H1 (cell line): ENCODE results near the gene OR2V1. TPM values are rescaled to one million over a fixed set of nuclear protein-coding genes. Genes with fewer than 3 reads are reported as not detected.
"Not testable (repeated sequence)": the region's sequence is repeated elsewhere in the genome, so short reads cannot be mapped to it uniquely, and the experiment has no call there.

Experiments
- CTCF ChIA-PET: fragments of 300-600 bp; sonication (Branson Sonifier 250); formaldehyde crosslinking; loops from one replicate; lab custom pipeline; 2021; ENCODE audit not compliant: partially characterized antibody; lab: Charles Lee
- POLR2A ChIA-PET: fragments of 300-600 bp; sonication (Branson Sonifier 250); formaldehyde crosslinking; loops from one replicate; lab custom pipeline; 2021; ENCODE audit warnings: inconsistent platforms; ENCODE audit not compliant: partially characterized antibody; lab: Charles Lee
- DNase-seq, 2 experiments: peaks; one replicate each; pipeline versions ENCODE4 v3.0.0 to v3.0.0-alpha.2; 2010 to 2022; ENCODE audit warnings: low spot score in 2 of 2, low read depth in 1 of 2, mixed read lengths in 1 of 2
- FAIRE-seq: peaks from 2 replicates; lab custom pipeline; 2011; peaks lifted over from hg19 to GRCh38; lab: Jason Lieb, UNC
- H2AFZ ChIP-seq: 2 replicates; pipeline ENCODE4 v1.8.1; 2012; ENCODE audit warnings: low read length, inconsistent platforms
- H2AK5ac ChIP-seq: 2 replicates; pipeline ENCODE4 v1.6.1; 2013; ENCODE audit warnings: low read depth, low read length
- H2BK120ac ChIP-seq: replicated peaks from 2 replicates; pipeline ENCODE3; 2013; ENCODE audit warnings: low read depth, low read length, inconsistent platforms
- H2BK12ac ChIP-seq: 2 replicates; pipeline ENCODE4 v1.6.1; 2013; ENCODE audit warnings: low read depth, low read length
- H2BK15ac ChIP-seq: 2 replicates; pipeline ENCODE4 v1.6.1; 2013; ENCODE audit warnings: low read length
- H2BK20ac ChIP-seq: 2 replicates; pipeline ENCODE4 v1.6.1; 2013; ENCODE audit warnings: low read length
- H2BK5ac ChIP-seq: 2 replicates; pipeline ENCODE4 v1.6.1; 2013; ENCODE audit warnings: low read depth, low read length
- H3K14ac ChIP-seq: 2 replicates; pipeline ENCODE4 v1.6.1; 2013; ENCODE audit warnings: inconsistent platforms; ENCODE audit not compliant: insufficient read length
- H3K18ac ChIP-seq: 2 replicates; pipeline ENCODE4 v1.6.1; 2013; ENCODE audit warnings: low read length; ENCODE audit errors: extremely low read depth
- H3K23ac ChIP-seq: 2 replicates; pipeline ENCODE4 v1.6.1; 2013; ENCODE audit warnings: inconsistent platforms; ENCODE audit not compliant: insufficient read length
- H3K23me2 ChIP-seq: 2 replicates; pipeline ENCODE4 v1.6.1; 2013; ENCODE audit warnings: low read depth, low read length
- H3K27ac ChIP-seq: 2 replicates; pipeline ENCODE4 v1.6.1; 2011; ENCODE audit warnings: low read depth, low read length, inconsistent platforms
- H3K27me3 ChIP-seq, 4 experiments: replicated peaks in 1 of 4; 1 replicate in 1 of 4; 2 replicates in 3 of 4; pipeline versions ENCODE4 v1.6.1 to v1.8.1; 2011 to 2013; ENCODE audit warnings: low read length in 3 of 4, mild to moderate bottlenecking in 3 of 4, inconsistent platforms in 2 of 4, mixed read lengths in 2 of 4, moderate library complexity in 1 of 4; ENCODE audit not compliant: control insufficient read depth in 3 of 4, insufficient read depth in 3 of 4; ENCODE audit errors: extremely low read depth in 1 of 4
- H3K36me3 ChIP-seq, 4 experiments: 2 replicates each; pipeline versions ENCODE4 v1.6.1 to v1.8.1; 2011 to 2013; ENCODE audit warnings: mild to moderate bottlenecking in 4 of 4, low read length in 3 of 4, moderate library complexity in 2 of 4, control low read depth in 1 of 4, inconsistent platforms in 1 of 4; ENCODE audit not compliant: insufficient read depth in 4 of 4, control insufficient read depth in 2 of 4
- H3K4ac ChIP-seq: replicated peaks from 2 replicates; pipeline ENCODE3; 2013; ENCODE audit warnings: low read length, low read depth, mixed read lengths, inconsistent platforms; ENCODE audit not compliant: insufficient read length
- H3K4me1 ChIP-seq, 4 experiments: replicated peaks in 1 of 4; 1 replicate in 1 of 4; 2 replicates in 3 of 4; pipeline versions ENCODE4 v1.6.1 to v1.8.1; 2011 to 2013; ENCODE audit warnings: low read length in 3 of 4, inconsistent platforms in 2 of 4, mixed read lengths in 1 of 4; ENCODE audit not compliant: insufficient read depth in 4 of 4, control insufficient read depth in 3 of 4
- H3K4me2 ChIP-seq, 2 experiments: 2 replicates each; pipeline versions ENCODE4 v1.6.1 to v1.8.1; 2011 to 2013; ENCODE audit warnings: low read depth in 2 of 2, low read length in 2 of 2, control low read depth in 1 of 2, inconsistent platforms in 1 of 2, mild to moderate bottlenecking in 1 of 2; ENCODE audit not compliant: insufficient read depth in 1 of 2
- H3K4me3 ChIP-seq, 4 experiments: fragments of 200-600, 300-600 bp in 1 of 4; sonication (generic), shearing (Covaris generic), sonication (Bioruptor Twin) in 1 of 4; 2 replicates each; pipeline versions ENCODE4 v1.5.1 to v1.8.1; 2011 to 2016; ENCODE audit warnings: low read length in 4 of 4, low read depth in 3 of 4, control low read depth in 2 of 4, inconsistent platforms in 2 of 4, mild to moderate bottlenecking in 2 of 4, mixed read lengths in 1 of 4, moderate library complexity in 1 of 4; ENCODE audit not compliant: insufficient read depth in 2 of 4; ENCODE audit errors: extremely low read depth in 1 of 4
- H3K56ac ChIP-seq: replicated peaks from 2 replicates; pipeline ENCODE3; 2013; ENCODE audit warnings: low read depth, mild to moderate bottlenecking, mixed read lengths, low read length, inconsistent platforms; ENCODE audit not compliant: insufficient read length
- H3K79me1 ChIP-seq: 2 replicates; pipeline ENCODE4 v1.6.1; 2013; ENCODE audit warnings: low read depth, low read length, control low read depth
- H3K79me2 ChIP-seq, 2 experiments: 2 replicates each; pipeline versions ENCODE4 v1.6.1 to v1.8.1; 2012 to 2013; ENCODE audit warnings: low read length in 2 of 2, mild to moderate bottlenecking in 2 of 2, inconsistent platforms in 1 of 2; ENCODE audit not compliant: insufficient read depth in 2 of 2, control insufficient read depth in 1 of 2
- H3K9ac ChIP-seq, 4 experiments: replicated peaks in 1 of 4; 1 replicate in 1 of 4; 2 replicates in 3 of 4; pipeline versions ENCODE4 v1.6.1 to v1.8.1; 2011 to 2013; ENCODE audit warnings: low read depth in 3 of 4, low read length in 3 of 4, control low read depth in 2 of 4, mild to moderate bottlenecking in 2 of 4, moderate library complexity in 2 of 4, inconsistent platforms in 1 of 4; ENCODE audit errors: extremely low read depth in 1 of 4
- H3K9me3 ChIP-seq, 2 experiments: 2 replicates each; pipeline versions ENCODE4 v1.6.1 to v1.8.1; 2012 to 2013; ENCODE audit warnings: mild to moderate bottlenecking in 2 of 2, moderate library complexity in 2 of 2, control low read depth in 1 of 2, inconsistent platforms in 1 of 2, low read depth in 1 of 2, low read length in 1 of 2, mixed read lengths in 1 of 2; ENCODE audit not compliant: insufficient read depth in 2 of 2
- H4K20me1 ChIP-seq, 2 experiments: replicated peaks in 1 of 2; 2 replicates each; pipeline versions ENCODE3 to v1.8.1; 2011 to 2013; ENCODE audit warnings: inconsistent platforms in 2 of 2, low read length in 2 of 2, mild to moderate bottlenecking in 1 of 2; ENCODE audit not compliant: insufficient read depth in 2 of 2, control insufficient read depth in 1 of 2
- H4K5ac ChIP-seq: 2 replicates; pipeline ENCODE4 v1.6.1; 2013; ENCODE audit warnings: low read length, low read depth, mixed read lengths, inconsistent platforms; ENCODE audit not compliant: insufficient read length
- H4K8ac ChIP-seq: 2 replicates; pipeline ENCODE4 v1.8.0; 2013; ENCODE audit warnings: mild to moderate bottlenecking, moderate library complexity, low read length, inconsistent platforms; ENCODE audit not compliant: insufficient read depth; ENCODE audit errors: extremely low read depth
- H4K91ac ChIP-seq: replicated peaks from 2 replicates; pipeline ENCODE3; 2013; ENCODE audit warnings: low read length, mixed read lengths, inconsistent platforms; ENCODE audit not compliant: insufficient read length
- WGBS, 2 experiments: shearing (Covaris generic) in 1 of 2; methylation state at CpG; one replicate each; pipeline versions ENCODE4 v1.1.6 to v1.1.7; 2013 to 2015; ENCODE audit warnings: low lambda C conversion rate in 2 of 2, mixed read lengths in 2 of 2, inconsistent platforms in 1 of 2, low coverage in 1 of 2, missing lambda C conversion rate in 1 of 2; ENCODE audit not compliant: insufficient replicate concordance in 2 of 2, insufficient coverage in 1 of 2, insufficient read length in 1 of 2; ENCODE audit errors: extremely low coverage in 1 of 2, missing lambda C conversion rate in 1 of 2; 5-methylcytosine and 5-hydroxymethylcytosine counted together
- polyA plus RNA-seq, 7 experiments: library from polyadenylated mRNA; depleted of rRNA in 3 of 7; stranded (reverse) in 5 of 7; unstranded in 2 of 7; fragments of >200 nt in 5 of 7; fragments of 200-250 nt in 2 of 7; gene quantifications; 1 replicate in 5 of 7; 2 replicates in 1 of 7; 4 replicates in 1 of 7; pipeline versions ENCODE4 v1.2.1 to v1.2.3, GENCODE V29; 2011 to 2013; ENCODE audit warnings: missing spikeins in 2 of 7, mixed read lengths in 2 of 7
- total RNA-seq: library from RNA; stranded (reverse); fragmentation: NEBNext Ultra II Directional; extraction: Animal tissue kit (Norgen Biotek cat#: 25700); gene quantifications from 2 replicates; pipeline ENCODE4 v1.2.1, GENCODE V29; 2021

OR2V1 gene
- total and polyA plus RNA-seq, 2 of the 8 experiments (the other 6 are each of a cell fraction or from before 2014, with no cell fraction given) = not detected

GRCh38 chr5:181101030-181101641 lies 29.8 kb downstream of the OR2V1 start:
- H2BK120ac ChIP-seq, H2BK15ac ChIP-seq, H2BK20ac ChIP-seq, H4K20me1 ChIP-seq, H3K27ac ChIP-seq, H3K36me3 ChIP-seq, H3K79me1 ChIP-seq, POLR2A ChIA-PET, H2BK12ac ChIP-seq, H3K23me2 ChIP-seq, H4K91ac ChIP-seq, H3K79me2 ChIP-seq, H3K4me1 ChIP-seq, H3K4me2 ChIP-seq, CTCF ChIA-PET, H3K9ac ChIP-seq, H2AFZ ChIP-seq, H4K5ac ChIP-seq, H3K14ac ChIP-seq, H3K56ac ChIP-seq, H3K23ac ChIP-seq, H3K4ac ChIP-seq, H4K8ac ChIP-seq, H3K18ac ChIP-seq, H2BK5ac ChIP-seq, FAIRE-seq, H3K9me3 ChIP-seq, H2AK5ac ChIP-seq: not testable (repeated sequence)
- Histone ChIP-seq H3K4me3 (peak overlapping the region in 2 of 4 experiments; percentile 41 to 47; a peak in 3 of 8 replicates), H3K27me3 (peaks cover 18 to 35% (median 28%) of the 10 kb centered on the region in 4 experiments)
- peak in 1 of 2 experiments; percentile 68 for DNase-seq
- no CpG with 5 or more reads among the region's 54 CpGs for WGBS, 2 experiments
